HEK293T (cell line): ENCODE results near the gene DNAI1.

ENCODE experiments used
- BHLHE40 ChIP-seq: fragments of 450-650 bp; IDR thresholded peaks from 2 replicates; pipeline ENCODE4 v1.6.1; 2016; ENCODE audit warnings: mild to moderate bottlenecking, moderate library complexity, borderline replicate concordance
- CTBP1 ChIP-seq: fragments of 450-650 bp; IDR thresholded peaks from 2 replicates; pipeline ENCODE4 v1.6.1; 2016; ENCODE audit warnings: borderline replicate concordance
- ELF4 ChIP-seq: fragments of 450-650 bp; IDR thresholded peaks from 2 replicates; pipeline ENCODE4 v1.6.1; 2017; ENCODE audit warnings: antibody characterized with exemption
- FOXA1 ChIP-seq: fragments of 450-650 bp; IDR thresholded peaks from 2 replicates; pipeline ENCODE4 v1.6.1; 2016; ENCODE audit warnings: mild to moderate bottlenecking
- FOXM1 ChIP-seq: fragments of 450-650 bp; IDR thresholded peaks from 2 replicates; pipeline ENCODE4 v1.6.1; 2017; ENCODE audit warnings: mild to moderate bottlenecking, borderline replicate concordance
- HDGF ChIP-seq: fragments of 450-650 bp; IDR thresholded peaks from 2 replicates; pipeline ENCODE4 v1.6.1; 2017; ENCODE audit warnings: antibody characterized with exemption, borderline replicate concordance
- NFRKB ChIP-seq: fragments of 450-650 bp; IDR thresholded peaks from 2 replicates; pipeline ENCODE4 v1.6.1; 2016; ENCODE audit warnings: mild to moderate bottlenecking, moderate library complexity
- SP1 ChIP-seq: fragments of 450-650 bp; IDR thresholded peaks from 2 replicates; pipeline ENCODE4 v1.6.1; 2017
- SUZ12 ChIP-seq: fragments of 450-650 bp; IDR thresholded peaks from 2 replicates; pipeline ENCODE4 v1.6.1; 2016; ENCODE audit warnings: mild to moderate bottlenecking

GRCh38 chr9:34446468-34446891 is 12.1 kb upstream of the DNAI1 start:
- TF ChIP-seq SUZ12, result no peak
- no peak for TF ChIP-seq ELF4
- TF ChIP-seq NFRKB, result no peak
- TF ChIP-seq HDGF, result no peak
- no peak for TF ChIP-seq SP1
- TF ChIP-seq BHLHE40, result no peak
- TF ChIP-seq FOXM1, result no peak
- no peak for TF ChIP-seq CTBP1
- TF ChIP-seq FOXA1, result no peak
